H9 (cell line): ENCODE measurements around the gene PDGFRB. TPM values are rescaled to one million over a fixed set of nuclear protein-coding genes. Genes with fewer than 3 reads are reported as not detected.

Experiments used
- DNase-seq: peaks from one replicate; pipeline ENCODE4 v3.0.0-alpha.2; 2017
- H2AFZ ChIP-seq: one replicate; pipeline ENCODE4 v1.6.1; 2013; ENCODE audit warnings: mild to moderate bottlenecking, low read length, control low read depth, moderate library complexity
- H2AK5ac ChIP-seq: 2 replicates; pipeline ENCODE4 v1.6.1; 2013; ENCODE audit warnings: low read length, control low read depth, mixed read lengths; ENCODE audit not compliant: insufficient read length
- H2BK120ac ChIP-seq: one replicate; pipeline ENCODE4 v1.6.1; 2013; ENCODE audit warnings: low read depth, mild to moderate bottlenecking, low read length, control low read depth, inconsistent platforms; ENCODE audit not compliant: poor library complexity, severe bottlenecking
- H2BK12ac ChIP-seq: 2 replicates; pipeline ENCODE4 v1.6.1; 2013; ENCODE audit warnings: low read length, control low read depth, mixed read lengths, low read depth; ENCODE audit not compliant: insufficient read length
- H2BK15ac ChIP-seq: 2 replicates; pipeline ENCODE4 v1.6.1; 2013; ENCODE audit warnings: low read depth, low read length, control low read depth
- H2BK20ac ChIP-seq: one replicate; pipeline ENCODE4 v1.6.1; 2013; ENCODE audit warnings: low read depth, mild to moderate bottlenecking, low read length, control low read depth, inconsistent platforms; ENCODE audit not compliant: poor library complexity, severe bottlenecking
- H2BK5ac ChIP-seq: 2 replicates; pipeline ENCODE4 v1.6.1; 2013; ENCODE audit warnings: low read length, control low read depth, mixed read lengths; ENCODE audit not compliant: insufficient read length
- H3K14ac ChIP-seq: 2 replicates; pipeline ENCODE4 v1.6.1; 2013; ENCODE audit warnings: low read length, control low read depth; ENCODE audit not compliant: insufficient read depth
- H3K18ac ChIP-seq: 2 replicates; pipeline ENCODE4 v1.6.1; 2013; ENCODE audit warnings: low read depth, mild to moderate bottlenecking, mixed read lengths, low read length, control low read depth; ENCODE audit not compliant: insufficient read length
- H3K23ac ChIP-seq: 2 replicates; pipeline ENCODE4 v1.6.1; 2013; ENCODE audit warnings: low read length, control low read depth, mixed read lengths, low read depth; ENCODE audit not compliant: insufficient read length
- H3K23me2 ChIP-seq: 2 replicates; pipeline ENCODE4 v1.6.1; 2013; ENCODE audit warnings: low read depth, mild to moderate bottlenecking, mixed read lengths, low read length, control low read depth; ENCODE audit not compliant: insufficient read length, poor library complexity, severe bottlenecking
- H3K27ac ChIP-seq: 2 replicates; pipeline ENCODE4 v1.5.1; 2013; ENCODE audit warnings: low read length, control low read depth, mixed read lengths, low read depth; ENCODE audit not compliant: insufficient read length
- H3K27me3 ChIP-seq: 2 replicates; pipeline ENCODE4 v1.6.1; 2013; ENCODE audit warnings: low read length, control low read depth, inconsistent platforms; ENCODE audit not compliant: insufficient read depth
- H3K4ac ChIP-seq: 2 replicates; pipeline ENCODE4 v1.6.1; 2013; ENCODE audit warnings: low read depth, mild to moderate bottlenecking, control low read depth, inconsistent platforms, low read length, moderate library complexity
- H3K4me1 ChIP-seq: 2 replicates; pipeline ENCODE4 v1.6.1; 2013; ENCODE audit warnings: low read length, control low read depth, inconsistent platforms; ENCODE audit not compliant: insufficient read depth
- H3K4me2 ChIP-seq: 2 replicates; pipeline ENCODE4 v1.6.1; 2013; ENCODE audit warnings: low read length, control low read depth, mixed read lengths; ENCODE audit not compliant: insufficient read length, insufficient read depth
- H3K56ac ChIP-seq: 2 replicates; pipeline ENCODE4 v1.6.1; 2013; ENCODE audit warnings: low read depth, mild to moderate bottlenecking, mixed read lengths, low read length, control low read depth; ENCODE audit not compliant: insufficient read length
- H3K79me1 ChIP-seq: 2 replicates; pipeline ENCODE4 v1.6.1; 2013; ENCODE audit warnings: low read depth, mild to moderate bottlenecking, moderate library complexity, low read length, control low read depth, inconsistent platforms; ENCODE audit not compliant: insufficient read depth, poor library complexity, severe bottlenecking
- H3K79me2 ChIP-seq: 2 replicates; pipeline ENCODE4 v1.6.1; 2013; ENCODE audit warnings: low read length, control low read depth, inconsistent platforms; ENCODE audit not compliant: insufficient read depth
- H3K9ac ChIP-seq: 2 replicates; pipeline ENCODE4 v1.6.1; 2013; ENCODE audit warnings: low read length, control low read depth, mixed read lengths; ENCODE audit not compliant: insufficient read length; ENCODE audit errors: extremely low read depth
- H3K9me3 ChIP-seq: one replicate; pipeline ENCODE4 v1.6.1; 2013; ENCODE audit warnings: low read depth, low read length, inconsistent platforms; ENCODE audit not compliant: control insufficient read depth
- H3T11ph ChIP-seq: one replicate; pipeline ENCODE4 v1.6.1; 2013; ENCODE audit warnings: mild to moderate bottlenecking, low read length, control low read depth, inconsistent platforms
- H4K20me1 ChIP-seq: one replicate; pipeline ENCODE4 v1.6.1; 2013; ENCODE audit not compliant: control insufficient read depth, insufficient read length, insufficient read depth
- H4K5ac ChIP-seq: 2 replicates; pipeline ENCODE4 v1.6.1; 2013; ENCODE audit warnings: low read depth, mild to moderate bottlenecking, mixed read lengths, low read length, control low read depth; ENCODE audit not compliant: insufficient read length
- H4K8ac ChIP-seq: replicated peaks from 2 replicates; pipeline ENCODE4 v1.6.1; 2013; ENCODE audit warnings: low read length, control low read depth, mixed read lengths, low read depth; ENCODE audit not compliant: insufficient read length
- H4K91ac ChIP-seq: 2 replicates; pipeline ENCODE4 v1.6.1; 2013; ENCODE audit warnings: low read depth, mild to moderate bottlenecking, moderate library complexity, mixed read lengths, low read length, control low read depth; ENCODE audit not compliant: insufficient read length
- H3K27ac Mint-ChIP-seq, 3 experiments: 2 replicates in 2 of 3; 3 replicates in 1 of 3; pipeline ENCODE4 v1.8.0; 2020 to 2021; ENCODE audit warnings: mixed read lengths in 3 of 3, mild to moderate bottlenecking in 1 of 3, moderate library complexity in 1 of 3
- H3K27me3 Mint-ChIP-seq: 2 replicates; pipeline ENCODE4 v1.8.0; 2021; ENCODE audit warnings: low read depth, mild to moderate bottlenecking, moderate library complexity, mixed read lengths
- H3K36me3 Mint-ChIP-seq, 3 experiments: 2 replicates in 2 of 3; 3 replicates in 1 of 3; pipeline ENCODE4 v1.8.0; 2020 to 2021; ENCODE audit warnings: low read depth in 3 of 3, mixed read lengths in 3 of 3; ENCODE audit not compliant: insufficient read depth in 1 of 3
- H3K4me1 Mint-ChIP-seq, 2 experiments: 2 replicates each; pipeline ENCODE4 v1.8.0; 2020; ENCODE audit warnings: mixed read lengths in 2 of 2
- H3K4me3 Mint-ChIP-seq, 2 experiments: 2 replicates in 1 of 2; 3 replicates in 1 of 2; pipeline ENCODE4 v1.8.0; 2020 to 2021; ENCODE audit warnings: mild to moderate bottlenecking in 2 of 2, mixed read lengths in 2 of 2, moderate library complexity in 1 of 2
- H3K9me3 Mint-ChIP-seq, 2 experiments: 2 replicates in 1 of 2; 3 replicates in 1 of 2; pipeline ENCODE4 v1.8.0; 2020; ENCODE audit warnings: mild to moderate bottlenecking in 2 of 2, mixed read lengths in 2 of 2, moderate library complexity in 1 of 2
- total RNA-seq: library from RNA; stranded (reverse); gene quantifications from 2 replicates; pipeline ENCODE4 v1.2.1, GENCODE V29; 2021
- TF ChIP-seq, protein P1 (sequence below): fragments of 200-600 bp; sonication (generic); conservative IDR thresholded peaks from 3 replicates; pipeline ENCODE4 v1.8.0; 2021; ENCODE audit warnings: antibody characterized with exemption, mild to moderate bottlenecking

Gene PDGFRB
- total RNA-seq, 1 experiment from 2014 or later, result 2.2 TPM

DNA sequence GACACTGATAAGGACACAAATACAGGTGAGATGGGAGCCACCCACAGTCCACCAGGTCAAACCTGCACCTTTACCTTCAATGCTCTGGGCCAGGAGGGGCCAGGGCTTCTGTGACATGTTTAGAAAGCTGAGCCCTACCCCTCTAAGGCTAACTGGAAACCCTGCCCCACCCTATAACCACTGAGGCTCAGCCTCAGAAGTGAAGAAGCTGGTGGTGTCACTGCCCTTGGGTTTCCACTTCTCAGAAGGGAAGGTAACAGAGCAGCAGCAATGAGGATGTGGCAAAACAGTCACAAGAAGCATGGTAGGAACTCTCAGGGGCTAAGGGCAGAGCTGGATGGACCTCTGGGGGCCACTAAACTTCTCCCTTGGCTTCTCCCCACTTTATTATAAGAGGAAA lies 6.0 kb downstream of the PDGFRB start:
- Histone ChIP-seq H2BK120ac (no peak overlapping the region), H4K20me1 (no peaks in the 10 kb centered on the region), H4K91ac (no peak overlapping the region), H2BK12ac (no peak overlapping the region), H3K79me1 (no peaks in the 10 kb centered on the region), H4K8ac (no peak overlapping the region), H2AK5ac (no peak overlapping the region), H3K23me2 (no peaks in the 10 kb centered on the region), H3K4ac (no peak overlapping the region), H3K79me2 (no peaks in the 10 kb centered on the region), H3K9me3 (no peaks in the 10 kb centered on the region), H3K9ac (no peak overlapping the region), H2BK15ac (no peak overlapping the region), H3K27ac (no peak overlapping the region), H2AFZ (no peak overlapping the region), H2BK20ac (no peak overlapping the region), H3K23ac (no peak overlapping the region), H3K27me3 (no peaks in the 10 kb centered on the region), H4K5ac (no peak overlapping the region), H3K4me1 (peaks cover 2% of the 10 kb centered on the region; the same call in 1 of the 2 replicates), H3K18ac (no peak overlapping the region), H3T11ph (no peak overlapping the region), H3K4me2 (no peak overlapping the region), H2BK5ac (no peak overlapping the region), H3K56ac (no peak overlapping the region), H3K14ac (no peak overlapping the region)
- H3K4me1 Mint-ChIP-seq, result peaks cover 16 to 24% of the 10 kb centered on the region in 2 experiments
- TF ChIP-seq, protein P1, sequence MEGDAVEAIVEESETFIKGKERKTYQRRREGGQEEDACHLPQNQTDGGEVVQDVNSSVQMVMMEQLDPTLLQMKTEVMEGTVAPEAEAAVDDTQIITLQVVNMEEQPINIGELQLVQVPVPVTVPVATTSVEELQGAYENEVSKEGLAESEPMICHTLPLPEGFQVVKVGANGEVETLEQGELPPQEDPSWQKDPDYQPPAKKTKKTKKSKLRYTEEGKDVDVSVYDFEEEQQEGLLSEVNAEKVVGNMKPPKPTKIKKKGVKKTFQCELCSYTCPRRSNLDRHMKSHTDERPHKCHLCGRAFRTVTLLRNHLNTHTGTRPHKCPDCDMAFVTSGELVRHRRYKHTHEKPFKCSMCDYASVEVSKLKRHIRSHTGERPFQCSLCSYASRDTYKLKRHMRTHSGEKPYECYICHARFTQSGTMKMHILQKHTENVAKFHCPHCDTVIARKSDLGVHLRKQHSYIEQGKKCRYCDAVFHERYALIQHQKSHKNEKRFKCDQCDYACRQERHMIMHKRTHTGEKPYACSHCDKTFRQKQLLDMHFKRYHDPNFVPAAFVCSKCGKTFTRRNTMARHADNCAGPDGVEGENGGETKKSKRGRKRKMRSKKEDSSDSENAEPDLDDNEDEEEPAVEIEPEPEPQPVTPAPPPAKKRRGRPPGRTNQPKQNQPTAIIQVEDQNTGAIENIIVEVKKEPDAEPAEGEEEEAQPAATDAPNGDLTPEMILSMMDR, result no peak
- H3K27ac Mint-ChIP-seq, result no peak overlapping the region
- H3K27me3 Mint-ChIP-seq, result peaks cover 11% of the 10 kb centered on the region
- no peaks in the 10 kb centered on the region for H3K36me3 Mint-ChIP-seq
- no peak overlapping the region for H3K4me3 Mint-ChIP-seq
- H3K9me3 Mint-ChIP-seq, result no peaks in the 10 kb centered on the region
- no peak for DNase-seq
